ENCODE results near the gene FCN3. TPM values are rescaled to one million over a fixed set of nuclear protein-coding genes. Genes with fewer than 3 reads are reported as not detected.

FCN3 gene
- total and polyA plus RNA-seq, 9 of the 15 experiments (the other 6 are each of a cell fraction or from before 2014, with no cell fraction given), result 0.49 TPM; not detected in 8

DNA sequence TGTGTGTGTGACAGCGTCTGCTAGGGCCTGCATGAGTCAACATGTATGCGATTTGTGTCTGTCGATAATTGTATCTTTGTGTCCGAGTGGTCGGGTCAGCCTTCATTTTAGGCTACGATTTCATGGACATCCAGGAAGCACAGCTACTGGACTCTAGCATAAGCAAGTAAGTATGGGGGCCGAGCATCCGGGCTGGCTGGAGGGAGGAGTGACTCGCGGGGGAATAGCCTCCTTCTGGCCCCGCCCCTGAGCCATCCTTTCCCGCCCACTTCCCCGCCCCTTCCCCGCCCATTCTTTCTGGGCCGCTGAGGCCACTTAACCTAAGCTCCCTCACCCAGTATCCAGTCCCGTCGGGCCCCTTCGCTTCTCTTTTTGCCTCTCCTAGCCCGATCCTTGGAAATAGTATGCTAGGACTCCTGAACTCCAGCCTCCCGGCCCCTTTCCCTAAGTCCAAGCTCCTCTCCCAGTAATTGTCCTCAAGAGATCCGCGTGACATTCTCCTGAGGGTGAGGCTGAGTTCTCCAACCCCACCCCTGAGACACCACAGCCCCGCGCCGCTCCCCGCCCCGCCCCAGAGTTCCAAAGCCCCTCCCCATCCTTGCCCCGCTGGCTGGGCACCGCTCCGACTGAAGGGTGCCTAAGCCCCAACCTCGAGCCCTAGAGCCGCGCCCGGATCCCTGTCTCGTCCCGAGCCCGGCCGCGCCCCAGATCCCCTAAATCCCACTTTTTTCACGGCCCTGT, 9.1 kb downstream of the FCN3 start (continued):
- TF ChIP-seq ARID3B (CRISPR knock-in tag; IDR thresholded peaks at IDR 0.05; ENCODE audit: borderline replicate concordance) (no peak), EHMT2 (IDR thresholded peaks at IDR 0.05) (no peak), MTA2 (IDR thresholded peaks at IDR 0.05; ENCODE audit: low read depth) (no peak), CXXC5 (CRISPR knock-in tag; IDR thresholded peaks at IDR 0.05) (no peak; the same call in 1 of the 2 replicates), NFE2L1 (tag; IDR thresholded peaks at IDR 0.05; ENCODE audit: borderline replicate concordance, low read depth) (no peak), NCOA6 (IDR thresholded peaks at IDR 0.05) (no peak), ZNF253 (CRISPR knock-in tag; conservative IDR thresholded peaks at IDR 0.05) (no peak), MECOM (CRISPR knock-in tag; IDR thresholded peaks at IDR 0.05) (no peak), PRPF4 (IDR thresholded peaks at IDR 0.05; ENCODE audit: insufficient read depth, low read depth, low read length, poor library complexity, severe bottlenecking) (no peak), ZNF282 (CRISPR knock-in tag; IDR thresholded peaks at IDR 0.05) (no peak), RBM15 (IDR thresholded peaks at IDR 0.05; ENCODE audit: insufficient read depth, low read length) (no peak), PPARD (CRISPR knock-in tag; IDR thresholded peaks at IDR 0.05) (no peak), SUPT5H (IDR thresholded peaks at IDR 0.05) (peak; percentile 70), LARP7 (IDR thresholded peaks at IDR 0.05) (no peak), PTTG1 (tag; IDR thresholded peaks at IDR 0.05; ENCODE audit: low read depth) (no peak), NRF1 (conservative IDR thresholded peaks at IDR 0.05 in 1 of 2, IDR thresholded peaks at IDR 0.05 in 1 of 2) (no peak), ZFP30 (CRISPR knock-in tag; IDR thresholded peaks at IDR 0.05; ENCODE audit: borderline replicate concordance) (no peak), MEF2A (IDR thresholded peaks at IDR 0.05; ENCODE audit: control insufficient read depth, low read depth, low read length) (no peak), GATAD2A (IDR thresholded peaks at IDR 0.05) (0 out of 2 replicates have a peak, but pooled peaks have one; percentile 31), KDM2B (CRISPR knock-in tag; IDR thresholded peaks at IDR 0.05) (no peak), MAFG (tag; conservative IDR thresholded peaks at IDR 0.05) (no peak), CC2D1A (IDR thresholded peaks at IDR 0.05) (no peak), ETS2 (tag; IDR thresholded peaks at IDR 0.05; ENCODE audit: borderline replicate concordance, poor library complexity, severe bottlenecking) (no peak)
- TF ChIP-seq, protein P1, sequence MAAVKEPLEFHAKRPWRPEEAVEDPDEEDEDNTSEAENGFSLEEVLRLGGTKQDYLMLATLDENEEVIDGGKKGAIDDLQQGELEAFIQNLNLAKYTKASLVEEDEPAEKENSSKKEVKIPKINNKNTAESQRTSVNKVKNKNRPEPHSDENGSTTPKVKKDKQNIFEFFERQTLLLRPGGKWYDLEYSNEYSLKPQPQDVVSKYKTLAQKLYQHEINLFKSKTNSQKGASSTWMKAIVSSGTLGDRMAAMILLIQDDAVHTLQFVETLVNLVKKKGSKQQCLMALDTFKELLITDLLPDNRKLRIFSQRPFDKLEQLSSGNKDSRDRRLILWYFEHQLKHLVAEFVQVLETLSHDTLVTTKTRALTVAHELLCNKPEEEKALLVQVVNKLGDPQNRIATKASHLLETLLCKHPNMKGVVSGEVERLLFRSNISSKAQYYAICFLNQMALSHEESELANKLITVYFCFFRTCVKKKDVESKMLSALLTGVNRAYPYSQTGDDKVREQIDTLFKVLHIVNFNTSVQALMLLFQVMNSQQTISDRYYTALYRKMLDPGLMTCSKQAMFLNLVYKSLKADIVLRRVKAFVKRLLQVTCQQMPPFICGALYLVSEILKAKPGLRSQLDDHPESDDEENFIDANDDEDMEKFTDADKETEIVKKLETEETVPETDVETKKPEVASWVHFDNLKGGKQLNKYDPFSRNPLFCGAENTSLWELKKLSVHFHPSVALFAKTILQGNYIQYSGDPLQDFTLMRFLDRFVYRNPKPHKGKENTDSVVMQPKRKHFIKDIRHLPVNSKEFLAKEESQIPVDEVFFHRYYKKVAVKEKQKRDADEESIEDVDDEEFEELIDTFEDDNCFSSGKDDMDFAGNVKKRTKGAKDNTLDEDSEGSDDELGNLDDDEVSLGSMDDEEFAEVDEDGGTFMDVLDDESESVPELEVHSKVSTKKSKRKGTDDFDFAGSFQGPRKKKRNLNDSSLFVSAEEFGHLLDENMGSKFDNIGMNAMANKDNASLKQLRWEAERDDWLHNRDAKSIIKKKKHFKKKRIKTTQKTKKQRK (IDR thresholded peaks at IDR 0.05; ENCODE audit: borderline replicate concordance, low read depth, low read length), result no peak
- TF ChIP-seq, protein P2, sequence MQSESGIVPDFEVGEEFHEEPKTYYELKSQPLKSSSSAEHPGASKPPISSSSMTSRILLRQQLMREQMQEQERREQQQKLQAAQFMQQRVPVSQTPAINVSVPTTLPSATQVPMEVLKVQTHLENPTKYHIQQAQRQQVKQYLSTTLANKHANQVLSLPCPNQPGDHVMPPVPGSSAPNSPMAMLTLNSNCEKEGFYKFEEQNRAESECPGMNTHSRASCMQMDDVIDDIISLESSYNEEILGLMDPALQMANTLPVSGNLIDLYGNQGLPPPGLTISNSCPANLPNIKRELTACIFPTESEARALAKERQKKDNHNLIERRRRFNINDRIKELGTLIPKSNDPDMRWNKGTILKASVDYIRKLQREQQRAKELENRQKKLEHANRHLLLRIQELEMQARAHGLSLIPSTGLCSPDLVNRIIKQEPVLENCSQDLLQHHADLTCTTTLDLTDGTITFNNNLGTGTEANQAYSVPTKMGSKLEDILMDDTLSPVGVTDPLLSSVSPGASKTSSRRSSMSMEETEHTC (IDR thresholded peaks at IDR 0.05), result no peak
